ENCODE measurements around the gene GNG11.

Gene GNG11

GRCh38 chr7:93948873-93949272 lies 27.3 kb downstream of the GNG11 start:
- no peak for DNase-seq

GRCh38 chr7:93949423-93949822 lies 27.9 kb downstream of the GNG11 start:
- no peak for DNase-seq

- no peak for DNase-seq
Measured at GRCh38 chr7:93955304-93955703, 33.8 kb downstream of the GNG11 start.

GRCh38 chr7:93957767-93958166 lies 36.2 kb downstream of the GNG11 start:
- no peak for DNase-seq

GRCh38 chr7:93958216-93958615 lies 36.7 kb downstream of the GNG11 start:
- no peak for DNase-seq

GRCh38 chr7:93958651-93959050 lies 37.1 kb downstream of the GNG11 start:
- DNase-seq, result no peak

- DNase-seq, result no peak
Measured at GRCh38 chr7:93960986-93961385, 39.5 kb downstream of the GNG11 start.

GRCh38 chr7:93964262-93964661 lies 42.7 kb downstream of the GNG11 start:
- no peak for DNase-seq

GRCh38 chr7:93964813-93965212 lies 43.3 kb downstream of the GNG11 start:
- DNase-seq, result no peak

- DNase-seq, result no peak
Measured at GRCh38 chr7:93968911-93969620, 47.5 kb downstream of the GNG11 start.

- DNase-seq, result no peak
Measured at GRCh38 chr7:93972029-93972725, 50.6 kb downstream of the GNG11 start.

GRCh38 chr7:93973134-93973533 lies 51.6 kb downstream of the GNG11 start:
- no peak for DNase-seq

GRCh38 chr7:93977211-93977950 lies 55.8 kb downstream of the GNG11 start:
- DNase-seq, result no peak

Measured in activated CD4-positive, CD25-positive, alpha-beta regulatory T cell treated with anti-CD3 and anti-CD28 coated beads, Interleukin-2, amount 50 U/mL, for 72 hours (primary cell).